HG03457 (cell line): Measurements from ENCODE around the gene MFRP.

Experiments used
- ATAC-seq: cut with Tn5 transposase; IDR thresholded peaks from one replicate; pipeline ENCODE4 v1.9.1; 2021; ENCODE audit warnings: moderate number of reproducible peaks; ENCODE audit not compliant: unreplicated experiment

The MFRP gene

DNA sequence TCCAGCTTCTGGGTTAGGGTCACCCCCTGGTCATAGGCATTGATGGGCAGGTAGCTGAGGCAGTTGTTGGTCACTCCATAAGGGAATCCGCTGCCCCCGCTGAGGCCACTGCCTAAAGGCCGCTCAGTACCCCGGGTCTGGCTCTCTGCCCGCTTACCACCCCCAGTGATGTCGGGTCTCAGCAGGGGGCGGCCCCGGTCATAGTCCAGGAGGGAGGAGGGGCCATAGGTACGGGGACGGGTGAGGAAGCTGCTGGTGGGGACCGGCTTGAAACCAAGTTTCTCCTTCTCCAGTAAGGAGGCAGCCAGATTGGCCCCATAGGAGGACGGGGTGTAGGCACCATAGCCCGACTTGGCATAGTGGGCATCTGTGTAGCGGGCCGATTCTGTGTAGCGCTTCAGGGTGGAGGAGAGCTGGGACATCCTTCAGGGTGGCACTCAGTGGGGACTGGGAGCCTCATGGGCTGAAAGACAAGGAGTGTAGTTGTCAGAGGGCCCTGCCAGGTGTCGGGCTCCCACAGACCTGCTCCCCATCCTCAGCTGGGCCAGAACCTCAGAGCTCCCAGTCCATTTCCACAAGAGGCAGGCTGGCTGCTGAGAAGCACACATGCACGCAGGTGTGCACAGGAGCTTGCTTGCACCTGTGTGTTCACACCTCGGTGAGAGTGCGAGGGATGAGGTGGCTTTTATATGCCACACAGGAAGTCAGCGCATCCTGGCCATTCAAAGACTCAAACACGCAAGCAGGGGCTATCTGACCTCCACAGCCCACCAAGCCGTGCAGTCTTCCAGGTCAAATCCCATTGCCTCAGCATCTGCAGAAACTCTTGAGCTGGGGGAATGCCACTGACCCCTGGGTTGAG lies 26.8 kb upstream of the MFRP start:
- ATAC-seq = no peak

- no peak for ATAC-seq
Measured at GRCh38 chr11:119372260-119373058, 26.0 kb upstream of the MFRP start.

- no peak for ATAC-seq
Measured at GRCh38 chr11:119371778-119372182, 25.3 kb upstream of the MFRP start.

DNA sequence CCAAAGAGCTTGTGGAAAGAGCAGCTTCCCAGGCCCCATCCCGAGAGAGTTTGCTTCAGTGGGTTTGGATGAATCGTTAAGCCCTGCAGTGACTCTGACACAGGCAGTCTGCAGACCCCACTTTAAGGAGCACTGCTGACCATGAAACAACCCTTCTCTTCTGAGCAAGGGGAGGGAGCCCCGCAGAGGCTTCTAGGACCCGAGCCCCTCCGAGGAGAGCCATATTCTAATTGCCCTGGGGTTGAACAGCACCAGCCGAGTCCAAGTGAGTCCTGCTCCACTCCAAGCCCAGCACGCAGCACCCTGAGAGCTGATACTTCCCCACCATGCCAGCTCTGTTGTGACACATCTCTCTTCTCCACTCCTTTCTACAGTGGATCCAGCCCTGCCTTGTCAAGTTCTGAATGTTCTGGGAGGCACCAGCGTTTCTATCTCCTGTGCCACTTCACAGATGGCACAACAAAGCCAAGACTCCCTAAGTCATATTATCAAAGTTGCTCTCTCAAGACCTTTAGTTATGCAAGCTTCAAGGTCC lies 24.6 kb upstream of the MFRP start:
- ATAC-seq = no peak

DNA sequence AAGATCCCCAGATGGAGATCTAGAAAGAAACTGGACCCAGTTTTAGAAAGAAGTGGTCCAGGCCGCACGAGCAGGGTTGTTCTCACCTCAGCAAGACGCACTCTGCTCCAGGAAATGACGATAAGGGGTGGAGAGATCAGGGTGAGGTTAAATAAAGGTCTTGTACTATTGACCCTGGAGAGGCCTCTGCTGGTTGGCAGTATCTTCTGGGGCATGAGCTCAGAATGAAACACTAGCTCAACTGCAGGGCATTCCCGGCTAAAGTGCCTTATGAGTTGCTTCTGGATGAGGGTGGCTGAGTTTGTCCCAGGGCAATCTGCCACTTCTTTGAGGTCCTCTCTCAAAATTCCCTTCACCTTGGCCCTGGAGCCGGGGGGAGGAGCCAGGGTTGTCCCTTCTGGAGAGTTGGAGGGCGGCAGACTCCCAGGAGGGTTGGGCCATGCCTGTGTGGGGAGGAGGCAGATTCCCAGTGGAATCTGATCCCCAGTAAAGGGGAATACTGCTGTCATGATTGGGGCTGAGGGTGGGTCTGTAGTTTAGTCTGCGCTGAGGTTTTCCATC lies 24.1 kb upstream of the MFRP start:
- no peak for ATAC-seq

GRCh38 chr11:119369132-119369925 lies 22.8 kb upstream of the MFRP start:
- no peak for ATAC-seq

GRCh38 chr11:119368121-119369034 lies 21.9 kb upstream of the MFRP start:
- ATAC-seq = no peak

GRCh38 chr11:119367661-119368120 lies 21.2 kb upstream of the MFRP start:
- ATAC-seq = no peak

GRCh38 chr11:119366690-119367620 lies 20.4 kb upstream of the MFRP start:
- ATAC-seq = no peak

DNA sequence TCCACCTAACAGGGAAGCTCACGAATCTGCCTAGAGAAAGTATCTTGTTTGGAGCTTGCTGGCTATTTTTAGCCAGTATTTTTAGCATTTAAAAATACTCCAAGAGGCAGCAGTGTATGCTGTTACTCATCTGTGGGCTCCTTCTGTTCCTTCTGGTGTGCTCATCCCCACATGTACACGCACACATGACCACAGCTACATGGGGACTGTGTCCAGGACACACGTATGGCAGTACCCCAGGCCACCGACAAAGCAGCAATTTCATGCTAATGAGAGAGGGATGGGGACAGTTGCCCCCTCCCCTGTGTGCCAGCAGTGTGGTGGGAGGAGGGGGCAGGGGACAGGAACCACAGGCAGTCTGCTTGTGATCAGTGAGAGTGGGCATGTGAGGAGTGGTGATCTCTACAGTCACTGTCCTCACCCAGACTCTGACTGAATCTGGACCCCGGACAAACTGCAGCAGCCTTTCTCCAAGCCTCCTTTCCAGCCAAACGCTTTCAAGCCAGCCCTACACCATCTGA lies 18.6 kb upstream of the MFRP start:
- ATAC-seq = no peak

GRCh38 chr11:119363851-119364590 lies 17.5 kb upstream of the MFRP start:
- no peak for ATAC-seq

GRCh38 chr11:119363081-119363850 lies 16.8 kb upstream of the MFRP start:
- ATAC-seq = no peak

DNA sequence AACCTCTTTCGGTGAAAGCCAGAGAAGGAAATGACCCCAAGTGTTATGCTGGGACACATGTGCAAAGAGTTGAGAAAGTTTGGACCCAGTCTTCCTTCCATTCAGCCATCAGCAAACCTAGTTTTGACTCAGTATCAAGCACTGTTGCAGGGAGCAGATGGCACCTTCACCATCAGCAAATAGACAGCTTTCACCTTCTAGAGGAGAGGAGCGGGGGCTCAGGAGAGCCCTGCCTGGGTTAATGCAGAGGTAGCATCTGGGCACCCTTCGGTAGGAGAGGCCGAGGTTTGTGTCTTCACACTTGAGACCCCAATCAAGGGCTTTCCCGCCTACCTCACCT lies 16.2 kb upstream of the MFRP start:
- ATAC-seq = no peak

- ATAC-seq = no peak
Measured at GRCh38 chr11:119361941-119362725, 15.6 kb upstream of the MFRP start.

DNA sequence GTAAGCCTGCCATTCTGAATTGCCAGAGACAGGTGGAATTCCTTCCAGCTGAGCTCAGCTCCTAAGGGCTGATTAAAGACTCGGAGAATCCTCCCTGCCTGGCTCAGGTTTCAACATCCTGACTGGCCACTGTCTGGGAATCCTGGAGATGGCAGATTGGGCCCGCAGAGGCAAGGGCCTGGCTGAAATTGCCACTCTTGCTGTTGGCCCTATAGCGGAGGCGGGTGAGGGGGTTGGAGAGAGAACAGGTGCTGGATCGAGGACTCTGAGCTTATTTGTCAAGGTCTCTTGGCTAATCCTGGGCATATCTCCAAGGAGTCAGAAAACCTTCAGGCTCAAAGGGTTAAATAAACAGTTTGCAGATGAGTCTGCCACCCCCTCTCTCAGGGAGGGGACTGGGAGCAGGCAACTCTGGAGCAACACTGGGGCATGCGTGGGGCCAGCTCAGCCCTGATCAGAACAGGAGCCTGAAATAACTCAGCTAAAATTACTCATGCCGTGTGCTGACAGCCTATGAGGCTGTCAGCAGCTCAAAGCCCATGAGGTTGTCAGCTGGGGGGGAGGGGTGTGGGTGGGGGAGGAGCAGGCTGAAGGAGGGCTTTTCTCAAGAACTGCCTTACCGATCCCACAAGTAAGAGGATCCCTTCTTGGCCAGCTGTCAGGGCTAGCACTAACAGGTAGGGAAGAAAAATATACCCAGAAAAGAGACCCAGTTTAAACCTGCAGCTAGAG lies 14.7 kb upstream of the MFRP start:
- ATAC-seq = no peak
